ENCODE results near the gene TAF9B. TPM values are rescaled to one million over a fixed set of nuclear protein-coding genes. Genes with fewer than 3 reads are reported as not detected.
A peak's percentile ranks its signal among the peaks of the same experiment; 100 is the strongest.

The TAF9B gene
- polyA plus RNA-seq, 3 donors: 2.1 to 8.0 (median 7.1) TPM

DNA sequence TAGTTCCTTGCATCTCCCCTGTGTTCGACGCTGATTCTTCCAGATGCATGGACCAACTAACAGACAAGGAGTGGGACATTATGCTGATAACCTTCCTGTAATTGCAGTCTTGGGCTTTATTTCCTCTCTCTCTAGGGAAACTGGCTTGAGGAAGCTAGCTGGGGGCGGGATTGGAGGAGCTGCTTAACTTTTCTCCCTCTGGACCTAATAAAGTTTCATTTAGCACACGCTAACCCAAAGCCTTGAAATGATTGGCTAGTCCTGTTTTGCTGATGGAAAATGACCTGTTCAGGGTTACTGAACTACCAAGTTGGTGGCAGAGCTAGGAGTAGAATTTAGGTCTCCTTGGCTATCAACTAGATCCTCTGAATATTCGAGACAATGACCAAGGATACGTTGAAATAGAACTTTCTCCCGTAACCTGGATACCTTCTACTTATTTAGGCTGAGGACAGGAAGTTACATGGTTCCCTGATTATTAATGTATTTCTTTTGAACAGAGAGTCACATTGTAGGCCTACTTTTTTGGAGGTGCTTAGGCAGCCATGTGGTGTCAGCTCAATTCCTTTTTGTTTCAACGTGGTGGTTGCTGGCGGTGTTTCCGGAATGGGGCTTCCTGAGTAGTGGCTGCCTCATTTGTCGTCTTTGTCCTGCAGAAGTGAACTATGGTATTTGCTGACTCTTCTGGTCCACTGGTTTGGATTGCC, 33.4 kb downstream of the TAF9B start:
- Histone ChIP-seq H3K4me1 (ENCODE audit: control insufficient read depth in 1 of 2, insufficient read depth in 2 of 2, low read length in 2 of 2) (peaks cover 44 to 48% of the 10 kb centered on the region in 2 donors), H3K9me3 (replicated peaks in 1 of 2; ENCODE audit: control insufficient read depth in 1 of 2, insufficient read depth in 1 of 2, low read length in 2 of 2) (no peaks in the 10 kb centered on the region), H3K4me3 (replicated peaks in 1 of 3; ENCODE audit: low read depth in 2 of 3, low read length in 3 of 3) (peak overlapping the region; percentile 82 to 97 (median 93)), H3K9ac (ENCODE audit: insufficient read depth, low read length, poor library complexity, severe bottlenecking) (peak overlapping the region; percentile 36), H3K4me2 (replicated peaks; ENCODE audit: extremely low read depth, low read length, poor library complexity, severe bottlenecking) (peak overlapping the region; percentile 84), H3K27me3 (ENCODE audit: control insufficient read depth in 2 of 2, insufficient read depth in 2 of 2, low read length in 2 of 2) (no peaks in the 10 kb centered on the region), H4K20me1 (ENCODE audit: insufficient read depth, low read length) (peaks cover 55% of the 10 kb centered on the region), H3K79me2 (ENCODE audit: insufficient read depth, low read length) (peaks cover 75% of the 10 kb centered on the region), H2AFZ (ENCODE audit: insufficient read depth, low read depth, low read length, poor library complexity, severe bottlenecking) (no peak overlapping the region), H3K36me3 (replicated peaks in 1 of 2; ENCODE audit: control insufficient read depth in 1 of 2, insufficient read depth in 2 of 2, low read length in 2 of 2) (peaks cover 10 to 13% of the 10 kb centered on the region in 2 donors), H3K27ac (ENCODE audit: low read depth in 1 of 2, low read length in 2 of 2) (peak overlapping the region; percentile 75 to 96)
- Mint-ChIP-seq H3K27me3 (ENCODE audit: low read depth in 3 of 3) (peaks cover 0 to 2% (median 0%) of the 10 kb centered on the region in 3 donors), H3K4me3 (peak overlapping the region; percentile 83 to 86), H3K36me3 (peaks cover 17% of the 10 kb centered on the region in 2 donors), H3K27ac (peak overlapping the region; percentile 94 to 98 (median 97)), H3K4me1 (peaks cover 54% of the 10 kb centered on the region), H3K9me3 (peaks cover 0 to 14% (median 2%) of the 10 kb centered on the region in 7 donors)
- no CpG with 5 or more reads among the region's 11 CpGs for WGBS (ENCODE audit: insufficient coverage)
- intact Hi-C loops (cut with micrococcal nuclease): loop anchor here (5.0 kb wide), 2 partner anchors 194 to 209 kb away; partner anchors contain the start of genes ATP7A (in 1 of the 2), COX7B (in 1 of the 2) and MAGT1 (in 1 of the 2)
- DNase-seq: peak in 1 of 3 donors; percentile 12
- TF ChIP-seq, protein P1, sequence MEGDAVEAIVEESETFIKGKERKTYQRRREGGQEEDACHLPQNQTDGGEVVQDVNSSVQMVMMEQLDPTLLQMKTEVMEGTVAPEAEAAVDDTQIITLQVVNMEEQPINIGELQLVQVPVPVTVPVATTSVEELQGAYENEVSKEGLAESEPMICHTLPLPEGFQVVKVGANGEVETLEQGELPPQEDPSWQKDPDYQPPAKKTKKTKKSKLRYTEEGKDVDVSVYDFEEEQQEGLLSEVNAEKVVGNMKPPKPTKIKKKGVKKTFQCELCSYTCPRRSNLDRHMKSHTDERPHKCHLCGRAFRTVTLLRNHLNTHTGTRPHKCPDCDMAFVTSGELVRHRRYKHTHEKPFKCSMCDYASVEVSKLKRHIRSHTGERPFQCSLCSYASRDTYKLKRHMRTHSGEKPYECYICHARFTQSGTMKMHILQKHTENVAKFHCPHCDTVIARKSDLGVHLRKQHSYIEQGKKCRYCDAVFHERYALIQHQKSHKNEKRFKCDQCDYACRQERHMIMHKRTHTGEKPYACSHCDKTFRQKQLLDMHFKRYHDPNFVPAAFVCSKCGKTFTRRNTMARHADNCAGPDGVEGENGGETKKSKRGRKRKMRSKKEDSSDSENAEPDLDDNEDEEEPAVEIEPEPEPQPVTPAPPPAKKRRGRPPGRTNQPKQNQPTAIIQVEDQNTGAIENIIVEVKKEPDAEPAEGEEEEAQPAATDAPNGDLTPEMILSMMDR (IDR thresholded peaks at IDR 0.05): no peak

DNA sequence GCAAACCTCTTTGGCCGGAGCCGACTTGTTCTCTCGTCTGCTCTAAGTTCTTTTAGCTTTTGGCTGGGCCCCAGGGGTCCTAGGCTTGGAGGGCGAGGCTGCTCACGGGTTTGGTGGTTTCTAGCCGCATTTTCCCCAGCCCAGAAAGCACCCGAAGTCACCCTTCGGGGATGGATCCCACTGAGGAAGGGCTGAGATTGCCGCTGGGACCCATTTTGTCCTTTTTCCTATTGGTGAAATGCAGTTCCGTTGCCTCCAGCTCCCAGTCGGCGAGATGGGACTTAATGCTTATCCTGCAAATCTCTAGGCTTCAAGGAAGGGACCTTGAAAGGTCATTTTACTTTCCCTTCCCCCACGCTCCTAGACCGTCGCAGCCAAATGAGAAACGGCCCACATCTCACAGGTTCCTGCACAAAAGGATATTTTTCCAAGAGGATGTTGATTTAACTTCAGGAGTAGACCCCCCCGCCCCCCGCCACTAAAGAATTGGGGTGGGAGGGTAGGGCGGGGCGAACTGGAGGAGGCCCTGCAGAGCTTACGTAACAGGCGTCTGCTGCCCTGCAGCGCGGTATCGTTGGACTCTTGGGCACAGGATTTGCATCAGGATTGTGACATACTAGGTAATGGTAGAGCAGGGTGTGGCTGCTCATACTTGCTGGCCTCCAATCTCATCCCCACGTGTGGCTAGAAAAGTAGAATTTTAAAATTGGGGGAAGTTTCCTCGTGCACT, 34.8 kb downstream of the TAF9B start:
- 0% methylated on average over 8 of the region's 27 CpGs for WGBS (ENCODE audit: insufficient coverage)
- H3K4me3 Mint-ChIP-seq: peak overlapping the region; percentile 83 to 86
- intact Hi-C loops (cut with micrococcal nuclease): loop anchor here (5.0 kb wide), 2 partner anchors 192 to 207 kb away; partner anchors contain the start of genes ATP7A (in 1 of the 2), COX7B (in 1 of the 2) and MAGT1 (in 1 of the 2)
- Histone ChIP-seq H3K9me3 (replicated peaks in 1 of 2; ENCODE audit: control insufficient read depth in 1 of 2, insufficient read depth in 1 of 2, low read length in 2 of 2) (no peaks in the 10 kb centered on the region), H4K20me1 (ENCODE audit: insufficient read depth, low read length) (peaks cover 42% of the 10 kb centered on the region), H3K4me2 (replicated peaks; ENCODE audit: extremely low read depth, low read length, poor library complexity, severe bottlenecking) (peak overlapping the region; percentile 84), H3K4me3 (replicated peaks in 1 of 3; ENCODE audit: low read depth in 2 of 3, low read length in 3 of 3) (peak overlapping the region; percentile 82 to 97 (median 93)), H3K27ac (ENCODE audit: low read depth in 1 of 2, low read length in 2 of 2) (peak overlapping the region; percentile 96 to 99), H3K36me3 (replicated peaks in 1 of 2; ENCODE audit: control insufficient read depth in 1 of 2, insufficient read depth in 2 of 2, low read length in 2 of 2) (peaks cover 0 to 2% of the 10 kb centered on the region in 2 donors), H3K79me2 (ENCODE audit: insufficient read depth, low read length) (peaks cover 60% of the 10 kb centered on the region), H3K9ac (ENCODE audit: insufficient read depth, low read length, poor library complexity, severe bottlenecking) (peak overlapping the region; percentile 86), H3K27me3 (ENCODE audit: control insufficient read depth in 2 of 2, insufficient read depth in 2 of 2, low read length in 2 of 2) (no peaks in the 10 kb centered on the region), H2AFZ (ENCODE audit: insufficient read depth, low read depth, low read length, poor library complexity, severe bottlenecking) (no peak overlapping the region), H3K4me1 (ENCODE audit: control insufficient read depth in 1 of 2, insufficient read depth in 2 of 2, low read length in 2 of 2) (peaks cover 44 to 48% of the 10 kb centered on the region in 2 donors)
- peaks cover 0 to 14% (median 2%) of the 10 kb centered on the region in 7 donors for H3K9me3 Mint-ChIP-seq
- peak overlapping the region; percentile 95 to 98 (median 97) for H3K27ac Mint-ChIP-seq
- H3K4me1 Mint-ChIP-seq: peaks cover 53% of the 10 kb centered on the region
- H3K36me3 Mint-ChIP-seq: peaks cover 10 to 13% of the 10 kb centered on the region in 2 donors
- H3K27me3 Mint-ChIP-seq (ENCODE audit: low read depth in 3 of 3): peaks cover 0 to 2% (median 0%) of the 10 kb centered on the region in 3 donors
- TF ChIP-seq, protein P1 (IDR thresholded peaks at IDR 0.05): no peak
- peak; percentile 76 to 83 (median 77) for DNase-seq
